ENCODE data around the gene LGALS3.

Gene LGALS3

DNA sequence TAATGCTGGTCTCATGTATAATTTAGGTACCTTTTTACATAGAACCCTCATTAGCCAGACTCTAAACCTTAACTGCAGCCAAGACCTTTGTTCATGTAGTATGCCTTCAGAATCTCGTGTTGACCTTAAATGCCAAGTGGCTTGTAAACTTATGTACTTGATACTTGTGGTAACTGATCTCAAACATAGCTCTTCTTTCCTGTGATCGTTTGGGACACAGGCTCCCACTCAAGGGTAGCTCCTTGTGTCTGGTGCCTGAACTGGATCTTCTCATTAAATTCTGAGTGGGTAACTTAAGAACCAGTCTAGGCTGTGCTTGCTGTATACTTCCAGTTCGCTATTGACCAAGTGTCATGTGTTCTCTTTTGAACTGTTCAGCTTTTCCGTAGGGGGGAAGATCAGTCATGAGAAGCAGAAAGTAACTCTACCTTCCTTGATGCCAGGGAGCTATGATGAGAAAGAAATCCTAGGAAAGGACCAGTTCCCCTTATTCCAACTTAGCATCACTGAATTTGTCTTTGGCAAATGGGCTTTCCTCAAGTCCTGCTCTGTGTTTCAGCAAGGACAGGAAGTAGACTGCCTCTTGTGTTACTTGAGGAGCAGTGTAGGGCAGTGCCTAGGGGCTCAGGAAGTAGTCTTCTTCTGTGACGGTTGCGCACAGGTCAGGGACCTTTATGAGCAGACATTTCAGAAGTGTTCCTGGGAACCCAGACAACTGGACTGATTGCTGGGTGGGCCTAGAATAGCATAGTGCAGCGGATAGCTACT lies 2.5 kb downstream of the LGALS3 start:
- DNase-seq (ENCODE audit: low read depth in 2 of 2), result no peak

DNA sequence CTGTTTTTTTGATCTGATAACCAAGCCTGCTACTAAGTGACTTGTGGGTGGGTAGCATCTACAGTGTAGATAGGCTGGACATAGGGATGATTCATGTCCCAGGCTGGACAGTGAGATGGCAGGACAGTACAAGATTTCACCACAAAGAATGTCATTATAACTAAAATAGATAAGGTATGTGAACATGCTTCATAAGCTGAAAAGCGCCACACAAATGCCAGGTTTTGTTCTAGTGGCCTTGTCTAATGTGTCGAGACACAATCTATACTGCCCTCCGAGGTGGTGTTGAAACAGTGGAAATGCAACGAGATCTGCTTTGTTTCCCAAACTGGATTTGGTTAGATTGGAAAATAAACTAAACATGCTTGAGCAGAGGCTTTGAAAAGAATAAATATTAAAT lies 4.4 kb downstream of the LGALS3 start:
- no peak for DNase-seq (ENCODE audit: low read depth in 2 of 2)

DNA sequence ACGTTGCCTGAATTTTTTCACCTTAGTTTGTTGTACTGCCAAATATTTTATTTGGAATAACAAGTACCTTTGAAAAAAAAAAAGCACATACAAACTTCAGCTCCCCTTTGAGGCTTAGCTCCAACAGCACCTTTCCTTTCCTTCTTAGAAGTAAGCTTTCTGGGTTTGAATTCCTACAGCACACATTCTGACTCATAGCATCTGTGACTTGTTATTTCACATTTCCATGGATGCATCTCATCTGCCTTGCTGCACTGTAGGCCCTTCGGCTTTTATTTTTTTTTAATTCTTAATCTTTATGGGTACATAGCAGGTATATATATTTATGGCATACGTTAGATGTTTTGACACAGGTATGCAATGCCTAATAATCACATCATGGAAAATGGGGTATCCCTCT lies 7.2 kb downstream of the LGALS3 start:
- DNase-seq (ENCODE audit: low read depth in 2 of 2), result no peak

GRCh38 chr14:55136885-55137786 lies 8.1 kb downstream of the LGALS3 start:
- DNase-seq (ENCODE audit: low read depth in 2 of 2), result no peak

DNA sequence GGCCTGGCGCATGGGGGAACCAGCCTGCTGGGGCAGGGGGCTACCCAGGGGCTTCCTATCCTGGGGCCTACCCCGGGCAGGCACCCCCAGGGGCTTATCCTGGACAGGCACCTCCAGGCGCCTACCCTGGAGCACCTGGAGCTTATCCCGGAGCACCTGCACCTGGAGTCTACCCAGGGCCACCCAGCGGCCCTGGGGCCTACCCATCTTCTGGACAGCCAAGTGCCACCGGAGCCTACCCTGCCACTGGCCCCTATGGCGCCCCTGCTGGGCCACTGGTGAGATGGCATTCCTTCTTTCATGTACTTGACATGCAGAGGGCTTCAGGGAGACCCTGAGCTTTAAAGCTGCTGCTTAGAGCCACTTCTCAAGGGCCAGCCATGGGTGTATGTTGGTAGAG lies 9.0 kb downstream of the LGALS3 start:
- no peak for DNase-seq (ENCODE audit: low read depth in 2 of 2)

- DNase-seq (ENCODE audit: low read depth in 2 of 2), result no peak
These were observed 10.1 kb downstream of the LGALS3 start for GRCh38 chr14:55139141-55139540.

GRCh38 chr14:55139696-55140509 lies 10.9 kb downstream of the LGALS3 start:
- no peak for DNase-seq (ENCODE audit: low read depth in 2 of 2)

- no peak for DNase-seq (ENCODE audit: low read depth in 2 of 2)
These were observed 12.8 kb downstream of the LGALS3 start for GRCh38 chr14:55141825-55142224.

- no peak for DNase-seq (ENCODE audit: low read depth in 2 of 2)
These were observed 13.4 kb downstream of the LGALS3 start for GRCh38 chr14:55142466-55142865.

GRCh38 chr14:55146425-55146824 lies 17.4 kb downstream of the LGALS3 start:
- DNase-seq (ENCODE audit: low read depth in 2 of 2), result no peak

- DNase-seq (ENCODE audit: low read depth in 2 of 2), result no peak
These were observed 22.5 kb downstream of the LGALS3 start for GRCh38 chr14:55151601-55152000.

DNA sequence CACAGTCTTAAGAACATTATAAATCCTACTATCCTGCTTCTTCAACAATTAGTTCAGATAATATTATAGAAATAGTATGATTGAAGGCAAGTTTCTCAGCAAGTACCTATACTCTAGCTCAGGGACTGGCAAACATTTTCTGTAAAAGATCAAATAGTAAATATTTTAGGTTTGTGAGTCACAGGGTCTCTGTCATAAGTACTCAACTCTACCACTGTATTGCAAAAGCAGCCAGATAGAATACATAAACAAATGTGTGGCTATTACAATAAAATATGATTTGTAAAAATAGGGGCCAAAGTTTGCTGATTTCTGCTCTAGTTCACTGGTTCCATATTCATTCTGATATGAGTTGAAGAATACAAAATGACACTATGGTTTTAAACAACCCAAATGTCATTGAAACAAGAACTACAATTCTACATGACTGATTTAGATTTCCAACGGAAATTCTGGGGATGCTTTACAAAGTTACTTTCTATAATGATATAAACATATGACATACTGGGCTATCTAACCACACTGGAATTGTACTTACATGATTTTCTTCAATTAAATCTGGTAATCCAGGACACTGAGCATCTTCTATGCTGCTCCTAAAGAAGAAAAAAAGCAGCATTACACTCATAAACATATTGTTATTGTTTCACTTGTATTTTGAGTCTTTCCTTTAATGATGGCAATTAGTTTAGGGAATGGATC lies 23.2 kb downstream of the LGALS3 start:
- no peak for DNase-seq (ENCODE audit: low read depth in 2 of 2)

DNA sequence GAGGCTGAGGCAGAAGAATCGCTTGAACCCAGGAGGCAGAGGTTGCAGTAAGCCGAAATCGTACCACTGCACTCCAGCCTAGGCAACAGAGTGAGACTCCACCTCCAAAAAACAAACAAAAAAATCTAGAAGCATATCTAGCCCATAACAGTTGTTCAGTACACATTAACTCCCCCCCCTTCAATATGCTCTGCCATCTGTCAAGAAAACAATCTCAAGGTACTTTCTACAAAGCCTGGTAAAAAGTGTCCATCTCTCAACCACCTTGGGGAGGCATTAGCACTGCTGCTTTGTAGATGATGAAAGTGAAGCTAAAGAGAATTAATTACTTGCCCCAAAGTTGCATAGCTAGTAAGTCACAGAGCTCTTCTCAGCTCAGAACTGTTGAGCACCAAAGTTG lies 24.9 kb downstream of the LGALS3 start:
- DNase-seq (ENCODE audit: low read depth in 2 of 2), result no peak

DNA sequence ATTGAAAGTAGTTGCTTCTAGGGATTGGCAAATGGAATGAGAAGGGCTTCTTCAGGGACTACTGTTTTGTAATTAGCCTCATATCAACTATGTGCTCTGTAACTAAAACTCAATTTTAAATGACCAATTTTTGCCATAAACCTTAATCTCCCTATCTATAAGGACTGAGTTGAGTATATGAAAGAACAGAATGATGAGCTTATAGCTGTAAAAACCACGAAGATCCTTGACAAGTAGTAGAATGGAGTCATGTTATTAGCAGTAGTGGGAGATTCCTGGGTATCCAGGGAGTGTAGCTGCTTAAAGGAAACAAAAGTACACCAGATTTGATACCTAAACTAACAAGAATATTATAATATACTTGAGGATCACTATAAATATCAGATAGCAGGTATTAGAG lies 28.0 kb downstream of the LGALS3 start:
- DNase-seq (ENCODE audit: low read depth in 2 of 2), result no peak

DNA sequence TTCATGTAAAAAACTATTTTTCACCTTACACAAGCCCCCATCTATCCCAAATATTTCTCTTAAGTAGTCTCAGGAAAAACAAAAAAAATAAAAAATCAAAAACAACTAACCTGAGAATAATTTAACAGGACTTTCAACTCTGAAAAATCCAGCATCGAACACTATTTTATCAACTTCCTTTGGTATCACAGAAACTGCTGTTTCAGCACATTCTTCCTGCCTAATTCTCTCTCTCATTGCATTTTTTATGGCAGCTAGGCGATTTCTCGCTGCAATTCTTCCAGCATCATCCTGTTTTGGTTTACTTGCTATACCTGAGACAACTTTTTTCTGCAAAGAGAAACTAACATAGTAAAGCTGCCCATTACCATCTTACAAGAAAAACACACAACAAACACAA lies 29.4 kb downstream of the LGALS3 start:
- DNase-seq (ENCODE audit: low read depth in 2 of 2), result no peak

DNA sequence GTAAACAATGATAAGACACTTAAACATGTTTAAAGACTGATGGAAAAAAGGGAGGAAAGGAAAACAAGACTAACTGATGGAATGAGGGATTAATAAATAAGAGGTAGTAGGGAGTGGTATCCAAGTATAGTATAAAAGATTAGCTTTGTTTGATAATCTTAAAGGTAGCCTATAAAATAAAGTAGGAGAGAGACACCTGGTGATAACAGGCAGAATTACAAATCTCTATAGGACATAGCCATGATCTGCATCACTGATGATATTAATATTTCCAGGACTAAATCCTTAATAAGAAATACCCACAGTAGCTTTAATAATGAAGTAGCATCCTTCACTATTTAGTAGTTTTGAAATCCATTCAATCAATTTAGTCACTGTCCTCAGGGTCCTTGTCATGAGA lies 31.9 kb downstream of the LGALS3 start:
- DNase-seq (ENCODE audit: low read depth in 2 of 2), result no peak

DNA sequence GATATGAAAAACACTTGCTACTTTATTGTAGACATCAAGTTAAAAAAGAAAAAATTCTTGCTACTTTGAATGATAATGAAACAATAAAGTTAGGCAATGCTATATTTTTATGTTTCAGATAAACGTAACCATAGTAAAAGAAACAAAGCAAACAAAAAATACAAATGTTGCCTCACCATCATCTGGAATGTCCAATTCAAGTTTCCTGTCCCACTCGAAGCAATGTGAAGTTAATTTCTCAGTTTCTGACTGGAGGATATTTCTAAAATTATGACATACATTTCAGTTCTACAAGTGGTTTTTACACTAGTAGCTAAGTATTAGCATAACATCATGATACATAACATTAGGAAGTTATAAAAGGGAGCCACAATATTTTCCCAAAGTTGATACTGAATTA lies 41.5 kb downstream of the LGALS3 start:
- DNase-seq (ENCODE audit: low read depth in 2 of 2), result no peak

DNA sequence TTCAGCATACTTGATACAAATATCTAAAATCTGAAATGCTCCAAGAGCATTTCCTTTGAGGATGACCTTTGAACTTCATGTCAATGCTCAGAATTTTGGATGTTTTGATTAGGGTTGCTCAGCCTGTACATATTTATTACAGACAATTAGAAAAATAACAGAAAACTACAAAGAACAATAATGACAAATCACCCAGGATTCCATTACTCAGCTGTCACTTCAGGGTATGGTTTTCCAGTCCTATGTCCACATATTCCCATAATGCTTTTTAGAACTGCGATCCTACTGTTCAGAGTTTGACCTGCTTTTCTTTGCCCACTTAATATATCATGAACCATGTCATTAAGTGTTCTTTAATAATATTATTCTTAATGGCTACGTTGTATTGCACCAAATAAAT lies 51.0 kb downstream of the LGALS3 start:
- DNase-seq (ENCODE audit: low read depth in 2 of 2), result no peak

DNA sequence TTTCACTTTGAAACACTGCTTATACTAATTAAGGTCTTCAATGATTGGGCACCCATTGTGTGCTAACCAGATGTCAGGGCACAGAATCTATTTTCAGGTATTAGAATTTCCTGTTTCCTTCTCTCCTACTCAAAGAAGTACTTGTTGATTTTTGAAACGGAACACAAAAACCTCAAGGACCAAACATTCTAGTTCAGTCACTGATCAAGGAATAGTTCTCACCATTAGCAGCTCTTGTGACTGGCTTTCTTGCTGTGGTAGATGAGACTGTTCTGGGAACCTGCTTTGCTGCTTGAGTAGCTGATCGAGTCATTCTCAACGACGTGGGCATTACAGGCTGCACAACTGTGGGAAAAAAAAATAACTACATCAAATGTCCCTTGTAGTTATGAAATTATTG lies 51.4 kb downstream of the LGALS3 start:
- no peak for DNase-seq (ENCODE audit: low read depth in 2 of 2)

GRCh38 chr14:55188686-55189295 lies 59.7 kb downstream of the LGALS3 start:
- DNase-seq (ENCODE audit: low read depth in 2 of 2), result no peak

DNA sequence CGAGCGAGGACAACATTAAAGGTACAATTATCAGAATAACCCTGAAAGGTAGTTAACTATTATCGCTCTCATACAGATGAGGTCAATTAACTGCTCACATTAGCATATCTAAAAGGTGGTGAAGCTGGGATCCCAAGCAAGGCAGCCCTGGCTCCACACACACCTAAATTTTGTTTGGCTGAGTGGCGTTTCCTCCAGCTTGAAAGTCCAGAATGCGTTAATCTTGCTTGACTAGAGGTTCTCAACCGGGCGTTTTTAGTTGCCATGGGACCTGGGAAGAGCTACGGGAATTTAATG lies 61.8 kb downstream of the LGALS3 start:
- no peak for DNase-seq (ENCODE audit: low read depth in 2 of 2)

All from stimulated activated CD4-positive, alpha-beta T cell treated with anti-CD3 and anti-CD28 coated beads, Interleukin-4, amount 100 ng/mL, for 48 hours (primary cell).